Measurements from ENCODE around the gene LRRC17.

DNA sequence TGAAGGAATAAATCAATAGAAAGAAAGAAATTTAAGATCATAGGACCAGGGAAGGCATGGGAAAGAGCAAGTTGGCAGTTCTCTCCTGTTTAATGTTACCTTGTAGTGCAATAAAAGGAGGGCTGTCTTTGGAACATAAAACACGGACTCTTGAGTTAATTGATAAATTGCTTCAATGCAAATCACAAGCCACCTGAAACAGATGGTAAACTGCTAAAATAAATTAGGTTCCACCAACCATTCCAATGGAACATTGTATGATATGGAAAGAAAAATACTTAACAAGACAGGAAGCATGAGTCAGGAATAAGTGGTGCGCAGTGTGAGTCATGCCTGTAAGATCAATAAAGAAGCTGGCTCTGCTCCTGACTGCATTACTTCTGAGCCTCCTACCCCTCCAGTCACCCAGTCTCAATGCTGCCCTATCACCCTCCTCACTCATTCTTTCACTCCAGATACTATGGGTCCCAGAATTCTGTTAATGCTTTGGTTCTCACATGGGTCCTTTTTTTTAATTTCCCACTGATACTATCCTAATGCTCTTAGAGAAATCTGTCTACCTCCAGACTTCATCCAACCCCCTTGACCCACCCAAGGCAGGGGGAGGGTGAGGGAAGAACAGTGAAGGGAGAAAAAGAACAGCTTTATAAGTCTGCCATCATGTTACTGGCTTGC is 78.9 kb downstream of the LRRC17 start:
- no peak for TF ChIP-seq POLR2A (IDR thresholded peaks at IDR 0.05)
- TF ChIP-seq, protein P1, sequence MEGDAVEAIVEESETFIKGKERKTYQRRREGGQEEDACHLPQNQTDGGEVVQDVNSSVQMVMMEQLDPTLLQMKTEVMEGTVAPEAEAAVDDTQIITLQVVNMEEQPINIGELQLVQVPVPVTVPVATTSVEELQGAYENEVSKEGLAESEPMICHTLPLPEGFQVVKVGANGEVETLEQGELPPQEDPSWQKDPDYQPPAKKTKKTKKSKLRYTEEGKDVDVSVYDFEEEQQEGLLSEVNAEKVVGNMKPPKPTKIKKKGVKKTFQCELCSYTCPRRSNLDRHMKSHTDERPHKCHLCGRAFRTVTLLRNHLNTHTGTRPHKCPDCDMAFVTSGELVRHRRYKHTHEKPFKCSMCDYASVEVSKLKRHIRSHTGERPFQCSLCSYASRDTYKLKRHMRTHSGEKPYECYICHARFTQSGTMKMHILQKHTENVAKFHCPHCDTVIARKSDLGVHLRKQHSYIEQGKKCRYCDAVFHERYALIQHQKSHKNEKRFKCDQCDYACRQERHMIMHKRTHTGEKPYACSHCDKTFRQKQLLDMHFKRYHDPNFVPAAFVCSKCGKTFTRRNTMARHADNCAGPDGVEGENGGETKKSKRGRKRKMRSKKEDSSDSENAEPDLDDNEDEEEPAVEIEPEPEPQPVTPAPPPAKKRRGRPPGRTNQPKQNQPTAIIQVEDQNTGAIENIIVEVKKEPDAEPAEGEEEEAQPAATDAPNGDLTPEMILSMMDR (IDR thresholded peaks at IDR 0.05 in 8 of 11, conservative IDR thresholded peaks at IDR 0.05 in 3 of 11) = no peak
